HepG2 (cell line): ENCODE data around the gene RSF1. TPM values are rescaled to one million over a fixed set of nuclear protein-coding genes. Genes with fewer than 3 reads are reported as not detected.

ENCODE experiments used
- ATAC-seq: fragments of 200-7000 bp; cut with Tn5 transposase; 3 replicates; pipeline ENCODE4 v1.9.1; 2020; ENCODE audit warnings: mild to moderate bottlenecking, moderate library complexity
- BruUV-seq: library from RNA; stranded (reverse); fragments of 400-500 nt; replicated peaks from 2 replicates; lab custom pipeline; 2021; lab: Mats Ljungman, UMichigan
- CTCF ChIA-PET: fragments of 300-600 bp; formaldehyde crosslinking; extraction: SDS; loops from one replicate; lab custom pipeline; 2021; ENCODE audit warnings: low total read pairs, inconsistent platforms, low intra/inter-chr PET ratio; lab: Yijun Ruan, JAX
- POLR2A ChIA-PET: fragments of 350-600 bp; sonication (Branson Sonifier 250); formaldehyde crosslinking; loops from one replicate; lab custom pipeline; 2020; ENCODE audit warnings: antibody characterized with exemption, inconsistent platforms; lab: Yijun Ruan, JAX
- DNase-seq: peaks from one replicate; pipeline ENCODE4 v3.0.0-alpha.2; 2015; ENCODE audit warnings: low spot score
- FAIRE-seq: peaks from 3 replicates; lab custom pipeline; 2011; peaks lifted over from hg19 to GRCh38; lab: Jason Lieb, UNC
- H2AFZ ChIP-seq: one replicate; pipeline ENCODE4 v1.6.1; 2011; ENCODE audit warnings: low read length, inconsistent platforms
- H3K27ac ChIP-seq: fragments of 300-600 bp; 3 replicates; pipeline ENCODE4 v1.8.0; 2011; ENCODE audit warnings: mixed run types, mild to moderate bottlenecking, mixed read lengths, low read length, inconsistent platforms; ENCODE audit not compliant: insufficient read depth; ENCODE audit errors: extremely low read length
- H3K27me3 ChIP-seq, 2 experiments: fragments of 200-600 bp in 1 of 2; 2 replicates in 1 of 2; 3 replicates in 1 of 2; pipeline versions ENCODE4 v1.6.0 to v1.8.0; 2011; ENCODE audit warnings: low read length in 2 of 2, mild to moderate bottlenecking in 2 of 2, moderate library complexity in 2 of 2, inconsistent platforms in 1 of 2; ENCODE audit not compliant: insufficient read depth in 2 of 2, control insufficient read depth in 1 of 2
- H3K36me3 ChIP-seq, 2 experiments: fragments of 200-600 bp in 1 of 2; replicated peaks in 1 of 2; 2 replicates in 1 of 2; 3 replicates in 1 of 2; pipeline versions ENCODE4 v1.5.1 to v1.8.0; 2011; ENCODE audit warnings: low read length in 2 of 2, inconsistent platforms in 1 of 2; ENCODE audit not compliant: insufficient read depth in 2 of 2, control insufficient read depth in 1 of 2
- H3K4me1 ChIP-seq: 2 replicates; pipeline ENCODE4 v1.5.1; 2012; ENCODE audit warnings: low read length, inconsistent platforms; ENCODE audit not compliant: insufficient read depth
- H3K4me2 ChIP-seq: 2 replicates; pipeline ENCODE4 v1.6.0; 2011; ENCODE audit warnings: low read depth, low read length, inconsistent platforms
- H3K4me3 ChIP-seq, 3 experiments: fragments of 200-600 bp in 1 of 3; sonication (generic), shearing (Covaris generic) in 1 of 3; replicated peaks in 1 of 3; 2 replicates each; pipeline ENCODE4 v1.5.1; 2011 to 2016; ENCODE audit warnings: low read length in 3 of 3, inconsistent platforms in 2 of 3, low read depth in 2 of 3, mild to moderate bottlenecking in 2 of 3, control low read depth in 1 of 3, mixed read lengths in 1 of 3; ENCODE audit not compliant: insufficient read depth in 1 of 3
- H3K79me2 ChIP-seq: one replicate; pipeline ENCODE4 v1.6.1; 2011; ENCODE audit warnings: low read length, inconsistent platforms; ENCODE audit not compliant: insufficient read depth
- H3K9ac ChIP-seq: 2 replicates; pipeline ENCODE4 v1.6.0; 2011; ENCODE audit warnings: mild to moderate bottlenecking, low read depth, low read length, inconsistent platforms; ENCODE audit not compliant: insufficient read depth
- H3K9me3 ChIP-seq: 2 replicates; pipeline ENCODE4 v1.5.1; 2012; ENCODE audit warnings: mild to moderate bottlenecking, low read length
- H4K20me1 ChIP-seq: 2 replicates; pipeline ENCODE4 v1.6.0; 2011; ENCODE audit warnings: inconsistent platforms, mild to moderate bottlenecking, low read length, moderate library complexity; ENCODE audit not compliant: insufficient read depth
- AKAP8 ChIP-seq: sonication (generic); formaldehyde crosslinking; IDR thresholded peaks from 2 replicates; pipeline ENCODE4 v1.5.1; 2020; ENCODE audit warnings: mild to moderate bottlenecking, missing genetic modification reagents
- FIP1L1 ChIP-seq: fragments of 200-400 bp; formaldehyde crosslinking; IDR thresholded peaks from 2 replicates; pipeline ENCODE4 v1.6.1; 2018; ENCODE audit warnings: low read depth, mild to moderate bottlenecking, low read length, moderate library complexity, borderline replicate concordance; ENCODE audit not compliant: insufficient read depth
- HNRNPL ChIP-seq: fragments of 200-400 bp; formaldehyde crosslinking; IDR thresholded peaks from 2 replicates; pipeline ENCODE4 v1.6.1; 2017; ENCODE audit warnings: mild to moderate bottlenecking, low read depth, low read length
- MED13 ChIP-seq: sonication (generic); formaldehyde crosslinking; IDR thresholded peaks from 2 replicates; pipeline ENCODE4 v1.5.0; 2020; ENCODE audit warnings: missing genetic modification reagents
- NFE2 ChIP-seq: sonication (generic); formaldehyde crosslinking; IDR thresholded peaks from 2 replicates; pipeline ENCODE4 v1.4.0; 2020; ENCODE audit warnings: missing genetic modification reagents
- PBX2 ChIP-seq: IDR thresholded peaks from 2 replicates; pipeline ENCODE4 v1.6.1; 2016; ENCODE audit warnings: control low read depth
- ZBTB21 ChIP-seq: sonication (generic); formaldehyde crosslinking; IDR thresholded peaks from 2 replicates; pipeline ENCODE4 v1.4.0; 2020; ENCODE audit warnings: missing genetic modification reagents
- ZKSCAN1 ChIP-seq: fragments of 150-350 bp; IDR thresholded peaks from 2 replicates; pipeline ENCODE4 v1.6.1; 2014; ENCODE audit warnings: low read length
- ZNF343 ChIP-seq: sonication (generic); formaldehyde crosslinking; IDR thresholded peaks from 2 replicates; pipeline ENCODE4 v1.4.0; 2020; ENCODE audit warnings: mild to moderate bottlenecking, missing genetic modification reagents
- ZNF432 ChIP-seq: sonication (generic); formaldehyde crosslinking; IDR thresholded peaks from 2 replicates; pipeline ENCODE4 v1.5.0; 2020; ENCODE audit warnings: missing genetic modification reagents, mild to moderate bottlenecking, borderline replicate concordance
- ZNF451 ChIP-seq: sonication (generic); formaldehyde crosslinking; IDR thresholded peaks from 2 replicates; pipeline ENCODE4 v1.5.0; 2020; ENCODE audit warnings: mild to moderate bottlenecking, missing genetic modification reagents
- ZNF672 ChIP-seq: sonication (generic); formaldehyde crosslinking; IDR thresholded peaks from 2 replicates; pipeline ENCODE4 v1.8.1; 2022; ENCODE audit warnings: missing genetic modification reagents
- WGBS: methylation state at CpG from one replicate; pipeline ENCODE4 v1.1.6; 2017; ENCODE audit warnings: low lambda C conversion rate; 5-methylcytosine and 5-hydroxymethylcytosine counted together
- in situ Hi-C: cut with HindIII; loops from 2 replicates; pipeline ENCODE4 v1.10.0; 2017; ENCODE audit warnings: low pct_unique_long_range_greater_than_20kb; ENCODE audit not compliant: extremely low pct_ligation_motif_present
- intact Hi-C: fragments of 100-400 bp; cut with micrococcal nuclease; formaldehyde crosslinking; loops from one replicate; pipeline ENCODE4 v1.10.0; 2022; ENCODE audit not compliant: unreplicated experiment
- polyA plus RNA-seq, 8 experiments: library from polyadenylated mRNA; depleted of rRNA in 3 of 8; stranded (reverse) in 7 of 8; unstranded in 1 of 8; fragments of >200 nt; fragmentation: Illumina TruSeq in 4 of 8; extraction: Trizol in 4 of 8; gene quantifications; 2 replicates each; pipeline versions ENCODE4 v1.2.1 to v1.2.3, GENCODE V29; 2011 to 2016; ENCODE audit warnings: low read depth in 4 of 8, missing spikeins in 1 of 8, mixed read lengths in 1 of 8; ENCODE audit not compliant: insufficient read depth in 1 of 8
- total RNA-seq, 5 experiments: library from RNA; depleted of rRNA; stranded (reverse); fragments of >200 nt; fragmentation: Illumina TruSeq; extraction: Trizol; gene quantifications; 2 replicates each; pipeline ENCODE4 v1.2.3, GENCODE V29; 2016; ENCODE audit warnings: low read depth in 1 of 5

RSF1 gene
- total and polyA plus RNA-seq, 2 of the 13 experiments (the other 11 are each of a cell fraction or from before 2014, with no cell fraction given), result 15.5 to 33.1 TPM

GRCh38 chr11:77789061-77789730, 31.3 kb downstream of the RSF1 start:
- CTCF ChIA-PET, result no interaction called here
- no peak for TF ChIP-seq NFE2 (CRISPR knock-in tag)
- TF ChIP-seq HNRNPL, result no peak
- no peak for TF ChIP-seq ZNF672 (CRISPR knock-in tag)
- TF ChIP-seq ZKSCAN1, result no peak
- TF ChIP-seq MED13 (CRISPR knock-in tag), result no peak
- TF ChIP-seq PBX2 (CRISPR knock-in tag), result no peak
- TF ChIP-seq AKAP8 (CRISPR knock-in tag), result no peak
- no peak for TF ChIP-seq ZBTB21 (CRISPR knock-in tag)
- TF ChIP-seq ZNF451, result no peak
- no peak for TF ChIP-seq FIP1L1
- no peak for TF ChIP-seq ZNF343
- no peak for TF ChIP-seq ZNF432 (CRISPR knock-in tag)
- H3K9me3 ChIP-seq, result no peaks in the 10 kb centered on the region
- intact Hi-C loops, result no loop called here
- no peak for DNase-seq
- POLR2A ChIA-PET, result no interaction called here
- peaks cover 30% of the 10 kb centered on the region for H4K20me1 ChIP-seq
- no peak overlapping the region for H3K4me3 ChIP-seq
- H2AFZ ChIP-seq, result no peak overlapping the region
- no peak overlapping the region for H3K9ac ChIP-seq
- no peak for ATAC-seq
- peaks cover 76% of the 10 kb centered on the region for H3K79me2 ChIP-seq
- WGBS, result 95% methylated on average over 6 of the region's 11 CpGs
- BruUV-seq, result no TSS peak
- H3K27me3 ChIP-seq, result no peaks in the 10 kb centered on the region
- H3K36me3 ChIP-seq, result no peaks in the 10 kb centered on the region; a peak in 1 of 5 replicates
- no peak overlapping the region for H3K27ac ChIP-seq
- no peak overlapping the region for H3K4me2 ChIP-seq
- in situ Hi-C loops, result no loop called here
- H3K4me1 ChIP-seq, result peaks cover 64% of the 10 kb centered on the region
- no peak for FAIRE-seq
